NCI-H1436 (cell line): ENCODE measurements around the gene TOP2B.

ENCODE experiments used
- DNase-seq: peaks from one replicate; lab custom pipeline; 2025; lab: John Stamatoyannopoulos, UW

TOP2B gene

DNA sequence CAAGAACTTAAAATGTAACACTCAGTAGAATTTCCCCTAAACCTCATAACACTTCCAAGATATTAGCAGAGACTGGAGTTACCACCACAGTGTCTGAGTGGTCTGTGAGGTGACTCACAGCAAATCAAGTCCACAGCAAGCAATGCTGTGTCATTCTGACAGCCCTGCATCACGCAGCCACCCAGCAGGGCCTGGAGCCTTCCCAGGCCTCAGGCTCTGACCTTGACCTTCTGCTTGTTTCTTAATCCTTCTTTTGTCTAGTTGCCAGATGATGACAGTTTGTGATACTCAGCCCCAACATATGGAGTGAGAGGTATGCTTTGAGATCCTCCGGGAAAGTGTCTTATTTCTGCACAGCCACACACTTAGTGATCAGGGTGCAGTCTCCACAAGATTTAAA is 82.5 kb downstream of the TOP2B start:
- DNase-seq: no peak

DNA sequence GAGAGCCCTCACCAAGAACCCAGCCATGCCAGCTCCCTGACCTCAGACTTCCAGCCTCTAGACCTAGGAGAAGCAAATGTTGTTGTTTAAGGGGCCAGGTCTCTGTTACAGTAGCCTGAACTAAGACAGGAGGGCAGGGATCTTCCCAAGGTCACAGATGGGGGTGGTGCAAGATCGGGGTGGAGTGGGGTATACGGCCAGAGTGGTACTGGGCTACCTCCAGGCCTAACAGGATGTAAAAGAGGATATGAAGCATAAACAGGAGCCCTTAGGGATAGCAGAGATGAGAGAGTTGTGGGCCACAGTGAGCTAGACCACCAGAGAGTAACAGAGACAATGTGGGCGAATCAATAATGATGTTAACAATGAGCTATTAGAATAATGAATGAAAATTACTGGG is 82.9 kb downstream of the TOP2B start:
- no peak for DNase-seq

DNA sequence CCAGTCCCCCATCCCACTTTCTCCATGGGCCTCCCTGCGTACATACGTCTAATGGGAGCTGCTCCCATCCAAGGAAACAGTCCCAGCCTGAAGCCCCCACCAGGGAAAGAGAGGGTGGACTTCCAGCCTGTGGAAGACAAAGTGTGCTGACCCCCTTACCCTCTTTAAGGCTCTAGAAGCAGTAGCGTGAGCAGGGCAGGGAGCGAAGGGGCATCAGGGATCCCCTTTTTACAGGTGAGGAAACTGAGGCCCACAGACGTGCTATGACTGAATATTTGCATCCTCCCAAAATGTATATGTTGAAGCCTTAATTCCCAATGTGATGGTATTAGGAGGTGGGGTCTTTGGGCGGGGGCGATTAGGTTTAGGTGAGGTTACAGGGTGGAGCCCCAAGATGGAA is 83.4 kb downstream of the TOP2B start:
- DNase-seq: no peak

DNA sequence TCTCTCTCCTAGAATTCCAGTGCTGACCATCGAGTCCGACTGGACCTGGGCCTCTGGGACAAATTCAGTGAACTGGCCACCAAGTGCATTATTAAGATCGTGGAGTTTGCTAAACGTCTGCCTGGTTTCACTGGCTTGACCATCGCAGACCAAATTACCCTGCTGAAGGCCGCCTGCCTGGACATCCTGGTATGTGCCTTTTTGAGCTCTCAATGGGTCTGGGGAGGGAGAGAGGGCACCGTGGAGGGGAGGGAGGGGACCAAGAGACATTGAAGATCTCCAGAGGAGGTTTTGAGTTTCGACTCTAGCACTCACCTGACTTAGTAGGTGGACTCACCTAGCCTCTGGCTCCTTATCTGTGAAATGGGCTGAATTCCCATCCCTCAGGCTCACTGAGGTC is 84.2 kb downstream of the TOP2B start:
- no peak for DNase-seq

DNA sequence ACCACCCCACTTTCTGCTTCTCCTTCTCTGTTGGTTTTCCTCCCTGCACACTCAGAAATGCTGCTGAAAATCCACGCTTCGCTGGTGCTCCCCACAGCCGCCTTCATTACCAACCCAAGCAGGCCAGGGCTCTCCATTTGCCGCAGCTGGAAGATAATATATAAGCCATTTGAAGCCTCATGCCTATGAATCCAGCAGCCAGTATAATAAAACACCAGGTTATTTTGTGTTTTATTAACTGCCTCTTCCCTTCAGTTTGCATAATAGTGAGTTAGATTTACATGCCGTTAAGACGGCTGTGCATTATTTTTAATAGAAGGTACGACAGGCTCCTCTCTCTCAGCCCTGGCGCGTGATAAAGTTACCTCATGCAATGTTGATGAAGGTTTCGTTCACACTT is 86.6 kb downstream of the TOP2B start:
- no peak for DNase-seq

DNA sequence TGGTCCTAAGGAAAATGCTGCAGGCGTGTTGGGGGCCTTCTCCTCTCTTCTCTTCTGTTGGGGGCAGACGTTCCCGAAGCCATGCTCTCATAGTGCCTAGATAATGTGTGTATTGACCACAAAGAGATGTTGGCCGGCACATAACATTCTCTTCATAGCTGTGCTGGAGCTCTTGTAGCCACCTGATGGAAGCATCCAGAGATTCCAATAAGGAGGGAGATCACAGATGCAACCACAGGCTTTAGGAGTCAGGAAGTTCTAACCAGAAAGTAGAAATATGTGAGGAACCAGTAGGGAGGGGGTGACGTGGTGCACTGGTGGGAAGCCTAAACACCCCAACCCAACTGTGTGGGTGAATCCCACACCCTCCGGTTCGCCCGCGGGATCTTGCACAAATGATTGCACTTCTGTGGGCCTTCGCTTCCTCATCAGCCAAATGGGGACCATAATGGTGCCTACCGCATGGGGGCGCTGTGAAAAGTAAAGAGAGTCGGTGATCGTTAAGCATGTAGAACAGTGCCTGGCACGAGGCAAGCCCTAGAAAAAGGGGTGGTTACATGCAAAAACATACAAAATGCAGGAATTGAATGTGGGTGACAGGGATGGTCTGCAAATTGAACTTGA is 87.8 kb downstream of the TOP2B start:
- DNase-seq: no peak

DNA sequence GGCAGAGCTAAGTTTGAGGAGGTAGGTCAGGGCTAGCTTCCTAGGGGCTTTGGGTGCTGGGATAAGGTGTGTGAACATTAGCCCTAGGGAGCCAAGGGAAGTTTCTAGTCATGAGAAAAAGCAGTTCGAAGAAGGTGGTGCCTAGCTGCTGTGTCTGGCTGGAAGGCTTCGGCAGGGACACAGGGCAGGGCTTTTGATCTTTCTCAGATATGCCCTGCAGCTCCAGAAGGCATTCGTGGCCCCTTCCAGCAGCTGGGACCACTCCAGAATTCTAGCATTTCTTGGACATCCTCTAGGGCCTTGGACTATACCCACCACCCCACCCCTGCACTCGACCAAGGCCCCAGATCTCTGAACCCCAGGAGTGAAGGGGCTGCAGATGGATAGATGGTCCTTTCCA is 88.6 kb downstream of the TOP2B start:
- no peak for DNase-seq

DNA sequence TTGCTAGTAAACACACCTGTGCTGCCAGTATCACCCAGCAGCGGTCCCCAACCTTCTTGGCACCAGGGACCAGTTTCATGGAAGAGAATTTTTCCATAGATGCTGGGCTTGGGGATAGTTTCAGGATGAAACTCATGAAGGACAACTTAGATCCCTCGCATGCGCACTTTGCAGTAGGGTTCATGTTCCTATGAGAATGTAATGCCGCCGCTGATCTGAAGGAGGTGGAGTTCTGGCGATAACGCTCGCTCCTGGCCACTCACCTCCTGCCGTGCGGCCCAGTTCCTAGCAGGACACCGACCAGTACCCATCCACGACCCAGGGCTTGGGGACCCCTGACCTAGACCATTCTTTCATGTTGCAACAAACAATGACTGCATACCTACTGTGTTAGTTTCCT is 89.7 kb downstream of the TOP2B start:
- DNase-seq: no peak

DNA sequence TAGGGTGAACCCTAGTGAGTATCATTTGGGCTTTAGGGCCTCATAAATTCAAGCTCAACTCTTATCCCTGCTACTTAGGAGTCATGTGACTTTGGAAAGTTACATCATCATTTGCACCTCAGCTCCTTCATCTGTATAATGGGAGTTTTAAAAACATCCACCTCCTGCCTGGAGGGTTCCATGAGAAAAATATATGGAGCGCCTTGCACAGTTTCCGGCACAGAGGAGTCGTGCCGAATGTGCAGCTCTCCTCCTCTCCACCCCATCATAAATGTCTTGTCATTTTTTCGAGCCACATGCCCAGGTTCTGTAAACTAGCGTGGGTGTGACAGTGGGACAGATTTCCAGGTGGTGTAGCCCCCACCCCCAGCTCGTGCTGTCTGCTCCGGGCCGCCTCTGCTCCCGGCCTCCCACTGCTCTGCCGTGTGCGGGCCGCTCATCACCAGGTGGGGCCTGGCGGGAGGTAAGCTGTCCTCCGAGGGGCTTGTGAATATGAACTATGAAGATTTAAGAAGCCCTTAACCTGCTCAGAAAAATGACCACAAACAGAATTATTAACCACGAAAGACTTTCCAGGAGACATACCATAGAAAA is 90.4 kb downstream of the TOP2B start:
- DNase-seq: no peak

DNA sequence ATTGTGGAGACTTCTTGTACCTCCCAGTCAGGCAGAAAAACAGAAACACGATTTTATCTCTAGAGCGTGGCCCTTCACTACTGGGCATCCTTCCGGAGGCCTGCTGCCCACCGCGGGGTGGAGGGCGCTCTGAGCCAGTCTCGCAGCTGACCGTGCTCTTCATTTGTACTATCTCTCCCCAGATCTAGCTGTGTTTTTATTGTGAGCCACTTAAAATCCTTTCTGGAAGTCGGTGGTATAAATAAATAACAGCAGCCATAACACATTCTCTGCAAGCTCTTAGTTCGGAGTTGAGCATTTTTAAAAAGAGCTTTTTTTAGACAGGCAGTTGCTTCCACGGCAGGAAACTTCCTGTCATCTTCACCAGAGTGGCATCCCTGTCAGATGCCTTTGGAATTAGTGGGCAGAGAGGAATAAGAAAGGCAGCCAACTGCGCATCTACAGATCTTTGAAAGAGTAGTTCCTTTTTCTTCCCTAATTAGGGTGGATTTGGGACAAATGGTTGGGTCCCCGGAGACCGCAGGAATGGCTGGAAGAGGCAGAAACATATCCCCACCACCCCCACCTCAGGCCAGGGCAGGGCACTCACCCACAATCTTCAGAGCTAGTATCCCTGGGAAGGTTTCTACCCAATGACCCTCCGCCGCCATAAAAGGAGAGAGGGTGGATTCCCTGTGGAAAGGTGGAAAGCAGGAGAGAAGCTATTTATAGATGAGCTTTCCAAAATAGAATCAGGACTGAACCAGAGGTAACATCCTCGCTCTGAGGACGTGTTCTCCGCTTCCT is 91.1 kb downstream of the TOP2B start:
- DNase-seq: no peak

DNA sequence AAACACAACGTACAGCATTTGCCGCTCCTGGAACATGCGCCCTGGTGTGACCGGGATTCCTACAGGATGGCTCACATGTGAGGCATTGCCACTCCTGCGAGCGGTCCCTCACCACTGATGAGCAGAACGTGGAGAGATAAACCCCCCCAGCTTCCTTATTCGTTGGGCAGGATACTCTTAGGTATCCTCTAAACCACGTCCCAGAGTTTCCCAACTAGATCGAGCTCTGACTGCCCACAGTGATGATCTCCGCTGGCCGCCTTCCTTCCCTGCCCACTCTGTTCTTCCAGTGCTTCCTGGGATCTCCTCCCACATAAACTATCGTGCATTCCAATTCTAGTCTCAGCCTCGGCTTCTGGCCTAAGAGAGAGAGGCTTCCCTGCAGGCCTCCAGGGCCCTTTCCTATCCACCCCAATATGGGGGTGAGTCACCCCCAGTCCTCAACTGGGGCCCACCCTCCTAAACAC is 91.8 kb downstream of the TOP2B start:
- no peak for DNase-seq

DNA sequence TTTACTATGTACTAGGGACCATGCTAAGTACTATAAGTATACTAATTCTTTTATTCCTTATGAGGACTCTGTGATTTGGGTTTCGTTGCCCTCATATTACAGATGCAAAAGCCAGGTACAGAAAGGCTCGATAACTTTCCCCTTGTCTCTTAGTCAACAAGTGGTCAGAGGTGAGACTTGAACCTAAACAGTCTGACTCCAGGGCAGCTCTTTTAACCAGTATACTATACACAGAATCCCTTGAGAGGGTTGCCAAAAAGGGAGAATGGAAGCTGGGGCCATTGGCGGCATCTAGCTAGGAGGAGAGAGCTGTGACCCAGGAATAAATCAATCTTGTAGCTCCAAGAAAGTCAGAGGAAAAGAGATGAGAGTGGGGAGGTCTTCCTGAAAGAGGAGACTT is 92.4 kb downstream of the TOP2B start:
- no peak for DNase-seq

DNA sequence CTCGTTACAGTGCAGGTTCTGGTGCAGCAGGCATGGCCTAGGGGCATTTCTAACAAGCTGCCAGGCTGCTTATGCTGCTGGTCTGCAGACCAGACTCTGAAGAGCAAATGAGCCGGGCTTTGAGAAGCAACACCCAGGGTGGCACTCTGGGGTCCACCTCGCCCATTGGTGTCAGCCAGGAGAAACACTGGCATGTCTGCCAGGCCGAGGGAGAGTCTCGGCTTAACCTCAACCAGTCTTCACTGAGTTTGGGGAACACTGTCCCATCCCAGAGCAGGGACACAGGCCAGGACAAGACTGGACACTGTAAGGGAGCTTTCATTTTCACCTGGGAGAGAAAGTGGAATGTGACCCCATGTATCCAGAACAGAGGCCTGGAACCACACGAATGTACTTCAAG is 93.4 kb downstream of the TOP2B start:
- DNase-seq: no peak

DNA sequence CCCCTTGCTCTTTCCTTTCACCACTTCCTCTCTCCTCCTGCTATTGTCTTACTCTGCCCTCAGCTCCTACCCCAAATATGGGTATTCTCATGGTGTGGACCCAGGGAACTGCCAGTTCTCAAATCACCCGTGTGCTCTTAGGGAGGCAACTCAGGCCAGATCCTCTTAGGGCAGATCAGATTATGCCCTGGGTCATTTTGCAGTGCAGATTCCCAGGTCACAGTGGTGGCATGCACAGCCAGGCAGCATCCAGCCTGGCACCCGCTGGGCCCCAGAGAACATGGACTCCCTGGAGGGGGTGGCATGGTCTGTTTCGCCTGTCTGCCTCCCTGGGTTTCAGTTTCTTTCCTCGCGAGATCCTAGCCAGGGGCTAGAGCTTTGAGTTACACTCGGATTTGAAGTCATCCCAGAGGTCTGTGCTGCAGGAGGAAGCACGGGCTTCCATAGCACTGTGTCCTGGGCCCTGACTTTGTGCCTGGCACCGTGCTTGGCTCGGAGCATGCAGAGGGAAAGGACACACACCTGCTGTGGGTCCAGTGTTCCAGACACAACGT is 96.1 kb downstream of the TOP2B start:
- DNase-seq: no peak

DNA sequence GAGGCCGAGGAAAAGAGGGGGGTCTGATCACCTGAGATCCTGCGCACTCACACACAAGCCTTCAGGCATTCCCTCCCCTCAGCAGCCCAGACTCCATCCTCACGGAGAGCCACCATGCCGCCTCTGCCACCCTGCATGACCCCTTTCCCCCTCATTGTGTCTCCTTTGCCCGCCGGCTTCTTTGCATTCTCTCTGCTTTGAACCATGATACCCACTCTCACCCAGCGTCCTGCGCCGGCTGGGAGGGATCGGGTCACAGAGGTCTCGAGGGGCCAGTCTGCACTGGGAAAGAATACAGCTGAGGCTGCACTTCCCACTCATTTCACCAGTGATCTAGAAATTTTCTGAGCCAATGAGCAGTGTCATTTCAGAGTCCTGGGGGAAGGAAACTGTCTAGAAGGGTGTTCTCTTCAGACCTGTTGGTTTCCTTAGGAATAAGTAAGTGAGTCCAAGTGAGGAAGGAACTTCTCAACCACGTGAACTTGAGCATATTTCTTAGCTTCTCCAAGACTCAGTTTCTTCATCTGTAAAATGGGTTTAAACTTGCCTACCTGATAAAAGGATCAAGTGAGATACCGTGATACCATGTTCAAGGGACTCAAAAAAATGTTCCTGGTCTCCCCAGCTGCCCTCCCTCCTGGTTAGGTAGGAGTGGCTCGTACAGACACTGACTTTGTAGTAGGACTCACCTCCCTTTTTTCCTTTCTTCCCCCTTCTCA is 96.7 kb downstream of the TOP2B start:
- no peak for DNase-seq

DNA sequence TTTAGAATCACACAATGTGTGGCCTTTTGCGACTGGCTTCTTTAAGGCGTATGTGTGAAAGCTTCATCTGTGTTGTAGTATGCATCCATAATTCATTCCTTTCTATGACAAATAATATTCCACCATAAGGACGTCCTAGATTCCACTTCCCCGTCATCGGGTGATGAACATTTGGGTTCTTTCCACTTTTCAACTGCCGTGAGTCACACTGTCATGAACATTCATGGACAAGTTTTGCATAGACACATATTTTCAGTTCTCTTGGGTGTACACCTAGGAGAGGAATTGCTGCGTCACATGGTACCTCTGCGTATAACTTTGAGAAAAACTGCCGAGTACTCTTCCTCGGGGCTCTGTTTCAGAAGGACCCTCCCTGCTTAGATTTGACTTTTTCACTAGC is 97.3 kb downstream of the TOP2B start:
- no peak for DNase-seq

DNA sequence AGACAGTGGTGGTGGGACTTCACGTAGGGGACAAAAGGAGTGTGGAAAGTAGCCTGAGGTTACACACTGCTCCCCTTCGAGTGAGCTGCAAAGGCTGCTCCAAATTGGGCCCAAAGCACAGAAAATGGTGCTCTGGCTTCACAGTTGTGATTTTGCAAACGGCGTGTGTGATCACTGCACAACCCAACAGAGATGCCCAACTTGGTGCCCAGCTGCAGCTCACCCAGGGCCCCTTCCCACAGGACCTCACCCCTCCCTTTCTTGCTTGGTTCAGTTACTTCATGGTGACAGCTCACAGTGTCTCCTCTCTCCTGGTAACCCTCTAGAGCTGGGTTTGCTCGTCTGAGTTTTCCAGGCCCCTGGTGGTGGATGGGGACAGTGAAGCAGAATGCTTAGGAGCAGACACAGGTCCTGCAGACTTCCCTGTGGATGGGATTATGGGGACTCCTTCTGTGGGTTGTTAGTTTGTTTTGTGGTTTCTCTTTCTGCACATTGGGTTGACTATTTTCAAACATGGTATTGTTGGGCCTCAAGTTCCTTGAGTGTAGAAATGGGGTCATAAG is 98.3 kb downstream of the TOP2B start:
- no peak for DNase-seq

DNA sequence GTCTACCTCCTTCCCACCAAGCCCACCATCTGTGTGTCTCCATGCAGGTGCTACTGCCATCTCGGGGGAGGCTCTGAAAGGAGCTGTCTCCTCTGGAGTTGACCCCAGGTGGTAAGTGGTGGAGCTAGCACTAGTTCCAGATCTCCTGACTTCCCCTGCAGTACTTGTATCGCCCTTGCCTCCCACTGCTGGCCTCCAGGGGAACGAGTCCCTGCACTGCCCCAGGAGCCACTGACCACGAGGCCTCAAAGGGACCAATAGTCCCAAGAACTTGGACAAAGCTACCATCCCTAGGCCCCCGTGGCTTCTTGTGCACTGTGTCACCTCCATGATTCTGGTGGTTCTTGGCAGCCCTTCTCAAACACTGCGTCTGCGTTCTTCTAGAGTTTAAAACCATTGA is 98.9 kb downstream of the TOP2B start:
- DNase-seq: no peak

DNA sequence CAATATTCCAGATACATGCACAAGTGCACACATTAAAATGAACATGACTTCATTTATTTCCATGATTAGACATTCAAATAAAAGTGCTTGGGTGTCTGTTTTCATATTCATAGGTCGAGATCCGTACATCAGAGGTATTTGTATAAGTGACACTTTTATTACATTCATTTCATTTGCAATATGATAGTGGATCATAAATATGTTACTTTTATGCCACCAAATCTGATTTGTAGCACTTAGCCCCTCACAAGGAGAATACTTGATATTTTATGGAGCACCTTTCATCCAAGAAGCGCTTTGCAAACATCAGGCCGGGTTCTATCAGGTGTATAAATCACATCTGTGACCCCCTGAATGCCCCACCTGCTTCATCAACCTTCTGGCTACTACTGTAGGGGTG is 100.6 kb downstream of the TOP2B start:
- DNase-seq: no peak

DNA sequence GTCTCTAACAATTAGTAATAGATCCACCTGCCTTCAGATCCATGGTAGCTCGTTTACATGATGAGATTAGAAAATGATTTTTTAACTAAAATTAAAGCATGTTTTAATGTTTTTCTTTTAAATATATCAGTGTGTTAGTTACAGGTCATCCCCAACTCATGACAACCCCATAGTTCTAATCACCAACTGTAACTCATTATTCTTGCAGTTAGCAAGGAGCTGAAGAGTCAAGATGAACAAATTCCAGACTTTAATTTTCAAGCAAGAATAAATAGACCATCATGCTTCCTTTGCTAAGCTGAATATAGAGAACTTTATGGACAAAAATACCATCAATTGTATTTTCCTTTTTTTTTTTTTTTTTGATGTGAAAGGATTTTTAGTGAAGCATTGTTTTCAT is 101.1 kb downstream of the TOP2B start:
- no peak for DNase-seq

DNA sequence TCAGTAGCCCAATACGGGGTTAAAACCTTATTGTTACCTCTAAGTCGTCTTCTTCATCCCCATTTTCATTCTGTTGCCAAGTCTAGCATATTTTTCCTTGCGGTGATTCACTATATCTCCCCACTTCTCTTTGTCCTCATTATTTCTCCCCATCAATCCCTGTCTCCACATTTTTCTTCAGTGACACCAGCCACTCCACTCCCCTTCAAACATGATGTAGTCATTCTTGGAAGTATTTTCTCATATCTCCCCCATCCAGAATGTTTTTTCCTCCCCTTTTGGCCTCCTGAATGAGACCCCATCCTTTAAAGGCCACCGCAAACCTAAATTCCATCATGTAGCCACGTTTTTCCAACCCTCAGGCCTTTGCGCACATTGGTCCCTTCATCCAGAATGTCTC is 105.9 kb downstream of the TOP2B start:
- no peak for DNase-seq

DNA sequence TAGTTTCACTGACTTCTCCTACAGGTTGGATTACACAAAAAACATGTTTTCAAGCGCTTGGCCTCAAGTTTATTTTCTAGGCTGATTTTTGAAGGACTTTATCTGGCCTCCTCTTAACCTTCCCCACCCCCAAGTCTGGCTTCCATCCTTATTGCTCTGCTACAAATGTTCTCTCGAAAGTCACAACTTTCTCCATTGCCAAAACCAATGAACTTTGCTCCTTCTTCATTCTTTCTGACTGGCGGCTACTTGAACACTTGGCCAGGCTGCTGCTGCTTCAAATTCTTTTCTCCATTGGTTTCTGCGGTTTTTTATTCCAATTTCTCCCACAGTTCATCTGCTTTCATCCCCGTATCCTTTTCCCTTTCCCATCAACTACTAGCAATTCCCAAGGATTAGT is 106.6 kb downstream of the TOP2B start:
- no peak for DNase-seq
